HEK293 (cell line): ENCODE results near the gene SLC6A11.

Source experiments
- ATF2 ChIP-seq: fragments of 450-650 bp; formaldehyde crosslinking; IDR thresholded peaks from 2 replicates; pipeline ENCODE4 v1.5.1; 2016; ENCODE audit warnings: missing biosample characterization, missing genetic modification characterization, low read depth
- CTCF ChIP-seq: fragments of 450-650 bp; formaldehyde crosslinking; IDR thresholded peaks from 2 replicates; pipeline ENCODE4 v1.5.1; 2016; ENCODE audit warnings: missing biosample characterization, missing genetic modification characterization
- HOXD13 ChIP-seq: sonication (generic); formaldehyde crosslinking; IDR thresholded peaks from 2 replicates; pipeline ENCODE4 v1.8.0; 2022; ENCODE audit warnings: missing genetic modification reagents, borderline replicate concordance
- KLF7 ChIP-seq: fragments of 450-650 bp; formaldehyde crosslinking; IDR thresholded peaks from 2 replicates; pipeline ENCODE4 v1.5.1; 2016; ENCODE audit warnings: missing biosample characterization, missing genetic modification characterization, borderline replicate concordance
- ZNF585B ChIP-seq: fragments of 450-650 bp; formaldehyde crosslinking; IDR thresholded peaks from 2 replicates; pipeline ENCODE4 v1.5.1; 2016; ENCODE audit warnings: missing biosample characterization, missing genetic modification characterization
- ZNF785 ChIP-seq: fragments of 450-650 bp; formaldehyde crosslinking; IDR thresholded peaks from 2 replicates; pipeline ENCODE4 v1.5.1; 2016; ENCODE audit warnings: missing biosample characterization, missing genetic modification characterization

- no peak for TF ChIP-seq CTCF (tag by site-specific recombination)
- no peak for TF ChIP-seq ATF2 (tag by site-specific recombination)
- no peak for TF ChIP-seq ZNF785 (tag by site-specific recombination)
- no peak for TF ChIP-seq HOXD13 (CRISPR knock-in tag)
- no peak for TF ChIP-seq ZNF585B (tag by site-specific recombination)
- no peak for TF ChIP-seq KLF7
Observed at GRCh38 chr3:10890665-10891064, 74.6 kb downstream of the SLC6A11 start.
